Measurements from ENCODE around the gene DMRT1.

DMRT1 gene

DNA sequence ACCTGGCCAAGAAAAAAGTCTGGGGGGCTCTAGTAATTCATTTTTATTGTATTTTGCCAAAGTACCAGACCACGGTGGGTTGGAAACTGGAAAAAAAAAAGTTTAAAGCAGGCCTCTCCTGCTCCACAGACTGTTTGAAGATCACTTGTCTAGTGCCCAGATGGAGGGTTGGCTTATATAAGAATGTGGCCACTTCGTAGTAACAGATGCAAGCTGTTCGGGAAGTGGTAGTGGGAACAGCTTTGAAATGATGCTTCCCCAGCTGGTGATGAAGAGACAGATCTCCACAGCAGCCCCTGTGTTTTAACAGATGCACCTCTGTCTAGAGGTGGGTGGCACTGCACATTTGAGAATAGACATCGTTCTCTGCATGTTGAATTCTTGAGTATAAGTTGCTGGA is 80.7 kb downstream of the DMRT1 start:
- no peak for DNase-seq (ENCODE audit: low read depth, low spot score)

- no peak for DNase-seq (ENCODE audit: low read depth, low spot score)
Observed at GRCh38 chr9:922731-923130, 81.2 kb downstream of the DMRT1 start.

GRCh38 chr9:926976-927375 is 85.5 kb downstream of the DMRT1 start:
- DNase-seq (ENCODE audit: low read depth, low spot score), result no peak

- no peak for DNase-seq (ENCODE audit: low read depth, low spot score)
Observed at GRCh38 chr9:928363-929042, 87.0 kb downstream of the DMRT1 start.

DNA sequence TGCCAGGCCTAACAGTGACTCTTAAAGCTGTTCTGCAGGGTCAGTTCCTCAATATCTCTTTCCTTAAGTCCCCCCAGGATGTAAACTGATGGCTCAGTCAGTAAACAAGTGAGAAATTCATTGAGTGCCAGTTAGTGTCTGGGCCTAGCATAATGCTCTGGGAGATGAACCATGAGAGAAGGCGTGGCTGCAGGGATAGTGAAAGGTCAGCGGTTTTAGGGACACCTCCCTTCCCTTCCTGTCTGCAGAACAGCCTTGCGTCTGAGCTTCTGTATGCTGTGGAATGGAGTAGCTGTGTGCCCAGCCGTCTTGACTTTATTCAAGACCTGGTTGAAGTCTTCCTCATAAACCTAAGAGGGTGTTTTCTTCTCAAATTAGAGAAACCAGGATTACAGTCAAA is 88.2 kb downstream of the DMRT1 start:
- DNase-seq (ENCODE audit: low read depth, low spot score), result no peak

DNA sequence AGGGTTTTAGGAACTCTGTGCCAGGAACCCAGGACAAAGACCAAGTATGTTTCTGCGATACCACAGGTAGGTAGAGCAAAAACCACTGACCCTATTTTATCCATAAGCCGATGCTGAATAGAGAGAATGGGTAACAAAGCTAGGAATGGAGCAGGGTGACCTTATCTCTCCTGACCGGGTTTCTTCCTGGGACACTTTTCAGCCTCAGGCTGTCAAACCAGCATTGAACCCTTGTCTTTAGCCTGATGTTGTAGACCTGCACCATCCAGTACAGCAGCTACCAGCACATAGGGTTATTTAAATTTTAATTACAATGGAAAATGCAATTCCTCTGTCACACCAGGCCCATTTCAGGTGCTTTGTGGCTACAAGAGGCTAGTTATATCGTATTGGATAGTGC is 91.9 kb downstream of the DMRT1 start:
- no peak for DNase-seq (ENCODE audit: low read depth, low spot score)

- no peak for DNase-seq (ENCODE audit: low read depth, low spot score)
Observed at GRCh38 chr9:935348-935965, 94.0 kb downstream of the DMRT1 start.

GRCh38 chr9:942805-943580 is 101.5 kb downstream of the DMRT1 start:
- no peak for DNase-seq (ENCODE audit: low read depth, low spot score)

GRCh38 chr9:947985-948384 is 106.5 kb downstream of the DMRT1 start:
- no peak for DNase-seq (ENCODE audit: low read depth, low spot score)

DNA sequence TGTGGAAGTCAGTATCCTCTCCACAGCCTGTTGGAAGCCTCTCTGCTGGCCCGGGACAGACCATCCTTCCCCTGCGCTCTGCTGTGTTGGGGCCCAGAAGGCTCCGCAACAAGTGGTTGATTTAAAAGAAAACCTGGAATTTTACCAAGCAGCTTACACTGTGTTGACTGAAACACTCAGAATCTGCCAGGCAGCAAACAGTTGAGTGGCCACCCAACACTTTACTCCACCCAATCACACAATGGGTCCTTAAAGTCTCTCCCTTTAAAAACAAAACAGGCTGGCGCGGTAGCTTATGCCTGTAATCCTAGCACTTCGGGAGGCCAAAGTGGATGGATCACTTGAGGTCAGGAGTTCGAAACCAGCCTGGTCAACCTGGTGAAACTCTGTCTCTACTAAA is 107.0 kb downstream of the DMRT1 start:
- no peak for DNase-seq (ENCODE audit: low read depth, low spot score)

- DNase-seq (ENCODE audit: low read depth, low spot score), result no peak
Observed at GRCh38 chr9:950139-950538, 108.6 kb downstream of the DMRT1 start.

GRCh38 chr9:952546-952945 is 111.0 kb downstream of the DMRT1 start:
- DNase-seq (ENCODE audit: low read depth, low spot score), result no peak

GRCh38 chr9:959105-959504 is 117.6 kb downstream of the DMRT1 start:
- no peak for DNase-seq (ENCODE audit: low read depth, low spot score)

GRCh38 chr9:959914-960313 is 118.4 kb downstream of the DMRT1 start:
- DNase-seq (ENCODE audit: low read depth, low spot score), result no peak

GRCh38 chr9:962023-962422 is 120.5 kb downstream of the DMRT1 start:
- no peak for DNase-seq (ENCODE audit: low read depth, low spot score)

- DNase-seq (ENCODE audit: low read depth, low spot score), result no peak
Observed at GRCh38 chr9:965497-965896, 124.0 kb downstream of the DMRT1 start.

- DNase-seq (ENCODE audit: low read depth, low spot score), result no peak
Observed at GRCh38 chr9:966870-967269, 125.4 kb downstream of the DMRT1 start.

GRCh38 chr9:967436-967835 is 125.9 kb downstream of the DMRT1 start:
- DNase-seq (ENCODE audit: low read depth, low spot score), result no peak

- no peak for DNase-seq (ENCODE audit: low read depth, low spot score)
Observed at GRCh38 chr9:967903-968641, 126.6 kb downstream of the DMRT1 start.

- no peak for DNase-seq (ENCODE audit: low read depth, low spot score)
Observed at GRCh38 chr9:969310-970150, 128.0 kb downstream of the DMRT1 start.
